Adipose tissue (tissue), 3 donors: ENCODE measurements around the gene TBC1D10A. TPM values are rescaled to one million over a fixed set of nuclear protein-coding genes. Genes with fewer than 3 reads are reported as not detected.

Experiments
- H3K27ac ChIP-seq: one replicate; pipeline ENCODE4 v1.5.1; 2013; ENCODE audit warnings: low read depth, low read length
- WGBS, 3 donors: extraction: QIAGEN DNeasy Blood & Tissue Kit; methylation state at CpG; one replicate each; pipeline ENCODE4 v1.1.7; 2013; 5-methylcytosine and 5-hydroxymethylcytosine counted together
- polyA plus RNA-seq, 3 donors: library from polyadenylated mRNA; stranded (reverse); fragments of 200-250 nt; gene quantifications; one replicate each; pipeline ENCODE4 v1.2.3, GENCODE V29; 2013
- donor health status: healthy with polysubstance abuse.
- donor health status: Bipolar disorder and iron deficiency.
- donor health status: healthy.

Gene TBC1D10A
- polyA plus RNA-seq, 3 donors, result 10.8 to 33.3 (median 17.8) TPM

DNA sequence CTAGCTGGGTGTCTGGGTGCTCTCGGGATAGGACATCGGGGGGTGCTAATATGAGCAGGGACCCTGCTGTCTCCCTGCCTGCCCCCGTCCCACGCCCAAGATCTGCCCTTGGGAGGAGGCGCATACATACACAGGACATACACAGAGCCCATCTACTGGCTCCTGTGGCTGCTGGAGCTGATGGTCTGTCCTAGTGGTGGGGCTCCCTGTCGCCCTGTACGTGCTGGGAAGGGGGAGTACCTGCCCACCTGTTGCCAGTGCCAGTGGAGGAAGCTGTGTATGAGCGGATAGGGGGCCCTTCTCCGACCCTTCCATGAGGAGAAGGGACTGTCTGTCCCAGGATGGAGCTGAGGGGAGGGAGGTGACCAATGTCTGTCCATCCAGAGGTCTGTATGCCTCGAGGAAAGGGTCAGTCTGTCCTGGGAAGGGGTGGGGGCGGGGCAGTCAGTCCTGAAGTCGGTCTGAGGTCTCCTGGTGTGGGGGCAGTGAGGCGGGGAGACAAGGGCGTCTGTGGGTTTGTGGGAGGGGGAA, 952 bp downstream of the TBC1D10A start:
- no peak overlapping the region for H3K27ac ChIP-seq
- 31 to 38% (median 35%) methylated on average over 13 to 14 of the region's 14 CpGs for WGBS, 3 donors

DNA sequence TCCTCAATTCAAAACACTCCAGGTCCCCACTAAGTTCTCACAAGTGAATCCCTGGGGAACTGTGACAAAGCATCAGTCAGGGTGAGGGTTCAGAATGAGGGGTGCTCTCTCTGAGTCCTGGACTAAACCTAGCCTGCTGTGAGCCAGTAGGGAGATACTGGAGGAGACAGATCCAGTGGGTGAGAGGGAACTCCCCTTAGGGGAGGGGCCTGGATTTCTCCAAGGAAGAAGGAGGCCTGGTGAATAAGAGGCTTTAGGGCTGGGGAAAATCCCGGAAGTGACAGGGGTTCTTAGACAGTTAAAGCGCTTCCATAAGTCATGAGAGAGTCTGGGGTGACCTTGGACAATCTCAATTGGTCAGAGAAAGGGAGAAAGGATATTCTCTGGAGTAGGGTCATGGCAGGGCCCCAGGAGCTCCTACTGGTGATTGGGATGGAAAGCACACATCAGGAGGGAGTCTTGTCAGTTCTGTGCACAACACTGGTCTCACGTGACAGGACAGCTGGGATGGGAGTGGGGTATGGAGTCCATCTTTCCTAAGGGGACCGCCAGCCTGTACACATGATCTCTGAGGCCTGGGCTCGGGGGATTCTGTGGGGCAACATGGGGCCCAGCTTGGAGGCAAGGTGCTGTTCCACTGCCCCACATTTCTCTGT, 1.5 kb downstream of the TBC1D10A start:
- 43 to 61% (median 50%) methylated on average over 5 of the region's 5 CpGs for WGBS, 3 donors
- no peak overlapping the region for H3K27ac ChIP-seq

DNA sequence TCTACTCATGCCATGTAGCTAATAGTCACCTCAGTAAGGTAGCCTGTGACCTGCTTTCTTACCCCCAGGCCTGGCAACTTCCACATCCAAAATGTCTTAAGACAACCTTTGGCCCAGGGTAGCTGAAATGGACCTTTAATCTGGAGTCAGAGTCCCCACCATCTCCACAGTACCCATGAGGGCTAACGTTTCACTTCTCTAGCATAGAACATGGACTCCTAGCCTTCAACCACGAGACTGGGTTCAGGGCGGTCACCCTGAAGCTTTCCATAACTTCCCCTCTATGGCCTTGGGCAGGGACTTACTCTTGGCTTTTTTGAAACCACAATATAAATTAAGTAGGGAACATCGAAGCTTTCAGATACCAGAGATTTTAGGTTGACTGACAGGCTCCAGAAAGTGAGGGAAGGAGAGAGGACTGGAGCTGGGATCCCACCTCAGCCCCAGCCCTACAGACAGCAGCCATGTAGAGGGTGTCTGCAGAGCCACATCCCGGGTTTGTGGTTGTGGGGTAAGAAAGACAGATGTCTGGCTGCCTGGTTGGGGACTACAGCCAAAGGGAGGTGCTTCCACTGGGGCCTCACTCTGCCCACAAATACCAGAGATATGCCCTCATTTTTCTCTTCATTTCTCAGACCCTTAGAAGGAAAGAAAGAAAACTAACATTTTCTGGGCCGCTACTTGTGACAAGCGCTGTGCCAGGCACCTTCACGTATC, 2.6 kb downstream of the TBC1D10A start:
- WGBS, 3 donors, result 52 to 53% (median 53%) methylated on average over 8 of the region's 8 CpGs
- no peak overlapping the region for H3K27ac ChIP-seq

DNA sequence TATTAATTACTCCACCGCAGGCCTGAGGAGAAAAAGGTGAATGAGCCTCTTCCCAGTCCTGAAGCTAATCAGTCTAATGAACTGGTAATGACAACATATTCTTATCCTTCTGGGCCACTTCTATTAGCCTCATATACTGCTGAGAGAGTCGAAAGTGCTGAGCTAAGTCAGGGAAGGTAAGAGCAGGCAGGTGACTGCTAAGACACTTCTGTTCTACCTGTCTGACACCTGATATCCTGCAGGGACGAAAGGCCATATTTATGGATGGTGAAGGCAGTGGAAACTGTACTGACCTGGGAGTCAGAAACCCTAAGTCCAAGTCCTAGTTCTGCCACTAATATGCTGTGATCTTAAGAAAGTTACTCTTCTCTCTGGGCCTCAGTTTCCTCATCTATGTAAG, 3.5 kb downstream of the TBC1D10A start:
- 92 to 99% (median 94%) methylated on average over 3 of the region's 3 CpGs for WGBS, 3 donors
- no peak overlapping the region for H3K27ac ChIP-seq

DNA sequence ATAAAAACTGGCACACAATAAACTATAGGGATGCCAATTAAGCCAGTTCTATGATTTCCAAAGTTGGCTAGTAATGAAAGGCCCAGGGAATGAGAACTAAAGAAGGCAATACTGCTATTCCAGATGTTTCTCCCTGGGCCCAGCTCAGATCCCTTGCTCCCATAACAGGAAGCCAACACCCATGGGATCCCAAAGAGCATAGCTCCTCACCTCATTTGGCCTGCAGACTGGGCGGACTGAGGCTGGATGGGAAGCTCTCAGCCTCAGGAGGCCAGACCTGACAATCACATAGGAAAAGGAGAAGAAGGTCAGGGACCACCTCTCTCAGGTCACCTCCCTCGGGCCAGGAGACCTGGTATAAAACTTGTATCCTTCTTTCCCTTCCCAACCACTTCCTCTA, 5.3 kb downstream of the TBC1D10A start:
- no peak overlapping the region for H3K27ac ChIP-seq
- WGBS, 3 donors, result 60 to 85% (median 69%) methylated on average over 2 of the region's 2 CpGs

DNA sequence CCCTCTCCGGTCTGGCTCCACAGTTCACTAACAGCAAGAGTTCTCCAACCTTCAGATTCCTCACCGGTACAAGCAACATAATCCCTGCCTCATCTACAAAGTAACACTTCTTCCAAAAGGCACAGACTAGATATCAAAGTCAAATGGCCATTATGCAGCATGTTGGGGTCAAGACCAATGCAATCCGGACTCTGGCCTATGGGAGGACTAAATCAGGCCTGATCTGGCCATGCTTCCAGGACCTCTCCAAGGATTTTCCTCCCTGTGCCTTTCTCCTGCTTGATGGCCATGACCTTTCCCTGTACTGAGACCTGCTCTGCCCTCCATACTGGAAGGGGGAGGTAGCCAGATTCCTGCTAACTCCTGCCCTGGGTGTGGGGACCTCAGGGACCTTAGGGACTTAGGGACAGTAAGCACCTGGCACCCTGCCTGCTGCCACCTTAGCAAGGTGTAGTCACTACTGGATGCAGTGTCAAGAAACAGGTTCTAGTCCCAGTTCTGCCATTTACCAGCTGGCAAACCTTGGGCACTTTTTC, 6.7 kb downstream of the TBC1D10A start:
- WGBS, 3 donors, result 91 to 96% (median 94%) methylated on average over 3 of the region's 3 CpGs
- H3K27ac ChIP-seq, result no peak overlapping the region

DNA sequence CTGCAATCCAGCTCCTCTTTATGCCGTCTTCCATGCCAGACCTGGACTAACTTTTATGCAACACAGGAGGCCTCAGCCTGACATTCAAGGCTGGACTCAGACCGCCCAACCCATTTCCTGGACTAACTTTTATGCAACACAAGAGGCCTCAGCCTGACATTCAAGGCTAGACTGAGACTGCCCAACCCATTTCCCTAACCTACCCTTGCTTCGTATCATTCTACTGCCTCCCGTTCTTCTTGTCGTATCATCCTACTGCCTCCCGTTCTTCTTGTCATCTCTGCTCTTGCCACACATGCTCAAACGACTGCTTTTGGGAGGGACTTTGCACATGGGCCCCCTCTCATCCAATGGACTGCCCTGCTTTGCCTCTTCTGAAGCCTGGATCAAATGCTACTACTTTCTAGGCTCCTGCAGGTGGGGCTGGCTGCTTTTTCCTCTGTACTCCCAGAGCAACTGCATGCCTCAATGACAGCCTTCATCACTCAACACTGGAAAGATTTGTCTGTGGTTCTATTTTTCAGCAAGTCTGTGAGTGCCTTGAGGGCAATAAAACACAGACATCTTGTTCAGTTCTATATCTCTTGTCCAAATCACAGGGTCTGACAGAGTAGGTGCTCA, 7.8 kb downstream of the TBC1D10A start:
- 52 to 87% (median 56%) methylated on average over 7 of the region's 7 CpGs for WGBS, 3 donors
- no peak overlapping the region for H3K27ac ChIP-seq

DNA sequence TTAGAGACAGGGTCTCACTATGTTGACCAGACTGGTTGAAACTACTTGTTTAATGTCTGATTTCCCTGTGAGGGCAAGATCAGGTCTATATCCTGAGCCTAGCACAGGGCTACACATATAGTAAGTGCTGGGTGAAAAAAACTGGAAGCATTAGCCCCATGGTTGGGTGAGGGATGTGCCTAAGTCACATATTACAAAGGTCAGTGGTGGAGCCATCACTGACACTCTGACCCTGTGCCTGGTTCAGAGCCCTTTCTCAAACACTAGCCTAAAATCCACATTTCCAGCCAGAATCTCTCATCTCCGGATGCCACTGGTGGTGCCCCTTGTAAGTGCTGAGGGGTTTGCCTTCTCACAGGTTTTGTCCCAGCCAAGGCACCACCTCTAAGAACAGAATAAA, 9.0 kb downstream of the TBC1D10A start:
- H3K27ac ChIP-seq, result no peak overlapping the region
- WGBS, 3 donors, result 94 to 100% (median 100%) methylated on average over 1 of the region's 1 CpG

DNA sequence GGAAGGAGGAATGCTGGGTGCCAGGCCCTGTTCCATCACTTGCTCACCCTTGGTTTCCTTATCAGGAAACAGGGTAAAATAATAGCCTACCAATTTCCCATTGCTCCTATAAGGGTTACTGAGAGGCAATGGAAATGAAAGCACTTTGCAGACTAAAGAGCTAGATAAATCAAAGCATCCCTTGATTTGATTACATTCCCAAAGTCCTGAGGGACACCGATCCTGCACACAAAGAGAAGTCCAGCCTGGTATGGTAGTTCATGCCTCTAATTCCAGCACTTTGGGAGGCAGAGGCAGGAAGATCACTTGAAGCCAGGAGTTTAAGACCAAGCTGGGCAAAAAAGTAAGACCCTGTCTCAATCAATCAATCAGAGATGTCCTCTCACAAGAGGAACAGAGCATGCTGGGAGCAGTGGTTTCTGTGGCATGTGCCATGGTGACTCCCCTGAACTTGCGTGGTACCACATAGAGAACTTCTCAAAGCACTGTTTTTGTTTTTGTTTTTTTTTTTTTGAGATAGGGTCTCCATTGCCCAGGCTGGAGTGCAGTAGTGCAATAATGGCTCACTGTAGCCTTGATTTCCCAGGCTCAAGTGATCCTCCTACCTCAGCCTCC, 10.7 kb downstream of the TBC1D10A start:
- WGBS, 3 donors, result 82 to 88% (median 82%) methylated on average over 2 of the region's 2 CpGs
- H3K27ac ChIP-seq, result no peak overlapping the region

DNA sequence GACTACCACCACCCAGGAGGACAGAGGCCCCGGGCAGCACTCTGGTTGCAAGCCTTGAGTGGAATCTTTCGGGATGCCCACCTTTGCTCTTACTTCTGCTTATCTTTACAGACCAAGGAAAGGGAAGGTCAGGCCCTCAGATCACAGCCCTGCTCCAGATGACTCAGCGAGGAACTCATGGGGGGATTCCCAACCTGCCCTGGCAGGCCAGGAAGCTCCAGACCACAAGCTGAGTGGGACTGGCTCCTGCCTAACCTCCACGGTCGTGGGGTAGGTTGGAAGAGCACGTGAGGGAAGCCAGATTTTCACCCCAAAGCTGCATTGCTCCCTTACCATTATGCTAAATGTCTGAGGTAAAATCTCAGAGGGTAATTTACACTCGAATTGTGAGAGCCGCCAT, 11.8 kb downstream of the TBC1D10A start:
- WGBS, 3 donors, result 51 to 85% (median 56%) methylated on average over 8 of the region's 8 CpGs
- H3K27ac ChIP-seq, result no peak overlapping the region

DNA sequence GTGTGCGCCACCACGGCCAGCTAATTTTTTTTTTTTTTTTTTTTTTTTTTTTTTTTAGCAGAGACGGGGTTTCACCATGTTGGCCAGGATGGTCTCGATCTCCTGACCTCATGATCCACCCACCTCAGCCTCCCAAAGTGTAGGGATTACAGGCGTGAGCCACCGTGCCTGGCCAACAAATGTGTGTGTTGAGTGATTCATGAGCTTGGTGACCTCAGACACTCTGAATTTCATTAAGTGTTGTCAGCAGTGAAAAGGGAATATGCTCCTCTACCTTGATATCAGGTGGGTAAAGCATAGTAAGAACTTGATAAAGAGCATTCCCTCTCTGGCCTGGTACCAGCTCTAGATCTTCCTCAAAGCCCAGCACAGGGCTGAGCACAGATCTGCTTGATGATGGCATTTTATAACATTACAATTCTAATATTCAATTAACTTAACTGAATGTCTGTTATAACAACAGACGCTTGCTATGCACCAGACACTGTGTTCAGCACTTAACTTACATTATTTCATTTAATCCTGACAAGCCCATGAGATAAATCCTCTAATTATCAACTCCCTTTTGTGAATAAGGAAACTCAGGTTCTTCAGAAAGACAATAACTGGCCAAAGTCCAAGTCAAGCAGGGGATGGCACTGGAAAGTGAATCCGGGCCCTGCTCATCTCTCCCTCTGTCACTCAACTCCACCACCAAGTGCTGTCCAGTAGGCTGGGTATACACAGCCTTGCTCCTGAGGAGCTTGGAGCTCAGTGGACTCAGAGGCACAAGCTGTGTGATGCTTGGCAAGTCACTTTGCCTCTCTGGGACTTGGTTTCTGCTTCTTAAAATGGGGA, 13.0 kb downstream of the TBC1D10A start:
- no peak overlapping the region for H3K27ac ChIP-seq
- WGBS, 3 donors, result 78 to 88% (median 86%) methylated on average over 6 to 7 of the region's 8 CpGs

DNA sequence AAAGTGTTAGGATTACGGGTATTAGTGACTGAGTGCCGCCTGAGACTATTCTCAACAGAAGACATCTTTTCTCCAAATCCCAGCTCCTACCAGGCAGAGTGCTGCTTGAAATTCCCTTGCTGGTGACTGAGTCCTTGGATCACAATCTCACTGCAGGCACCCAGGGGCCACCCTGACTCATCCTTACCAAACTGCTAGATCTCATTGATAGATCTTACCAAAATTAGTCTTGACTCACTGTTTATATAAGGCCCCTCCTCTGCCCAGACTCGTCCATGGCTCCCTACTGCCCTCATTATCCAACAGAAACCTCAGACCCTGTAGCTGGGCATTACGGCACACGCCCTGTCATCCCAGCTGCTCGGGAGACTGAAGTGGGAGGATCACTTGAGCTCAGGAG, 14.7 kb downstream of the TBC1D10A start:
- no peak overlapping the region for H3K27ac ChIP-seq
- WGBS, 3 donors, result 80 to 90% (median 84%) methylated on average over 6 of the region's 6 CpGs

DNA sequence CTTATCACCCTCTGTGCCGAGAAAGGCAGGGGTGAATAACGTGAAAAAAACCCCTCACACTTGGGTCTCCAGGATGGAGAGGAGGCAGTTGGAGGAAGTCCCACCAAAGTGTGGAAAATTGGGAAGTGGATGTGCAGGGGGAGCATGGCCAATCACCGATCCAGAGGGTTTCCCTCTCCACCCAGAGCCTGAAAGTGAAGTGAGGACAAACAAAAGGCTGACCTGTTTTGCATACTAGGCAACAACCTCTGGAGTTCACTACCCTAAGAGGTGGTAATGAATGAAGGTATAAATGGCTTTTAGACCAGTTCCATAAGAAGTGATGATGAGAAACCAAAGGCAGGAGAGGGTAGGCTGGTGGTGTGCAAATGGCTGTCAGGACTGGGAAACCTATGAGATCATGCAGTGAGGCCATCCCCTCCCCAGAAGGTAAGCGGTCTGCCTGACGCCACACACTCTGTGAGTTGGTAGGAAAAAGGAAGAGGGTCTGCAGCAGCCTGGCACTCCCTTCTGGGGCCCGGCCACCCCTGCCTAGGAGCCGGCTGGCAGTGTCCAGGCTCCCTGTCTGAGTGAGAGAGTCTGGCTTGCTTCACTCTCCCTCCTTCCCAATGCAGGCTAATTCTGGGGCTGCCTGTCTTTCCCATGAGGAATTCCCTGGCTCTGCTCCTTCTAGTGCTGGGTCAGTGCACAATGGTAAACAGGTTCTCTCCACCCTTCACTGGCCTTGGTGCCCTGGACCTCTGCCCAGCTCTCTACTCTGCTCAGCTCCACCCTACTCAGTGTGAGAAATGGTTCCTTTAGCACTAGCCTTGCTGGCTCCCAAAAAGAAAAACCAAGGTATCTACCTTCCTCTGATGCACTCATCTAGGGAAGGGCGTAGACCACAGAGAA, 15.6 kb downstream of the TBC1D10A start:
- WGBS, 3 donors, result 31 to 46% (median 35%) methylated on average over 8 of the region's 8 CpGs

DNA sequence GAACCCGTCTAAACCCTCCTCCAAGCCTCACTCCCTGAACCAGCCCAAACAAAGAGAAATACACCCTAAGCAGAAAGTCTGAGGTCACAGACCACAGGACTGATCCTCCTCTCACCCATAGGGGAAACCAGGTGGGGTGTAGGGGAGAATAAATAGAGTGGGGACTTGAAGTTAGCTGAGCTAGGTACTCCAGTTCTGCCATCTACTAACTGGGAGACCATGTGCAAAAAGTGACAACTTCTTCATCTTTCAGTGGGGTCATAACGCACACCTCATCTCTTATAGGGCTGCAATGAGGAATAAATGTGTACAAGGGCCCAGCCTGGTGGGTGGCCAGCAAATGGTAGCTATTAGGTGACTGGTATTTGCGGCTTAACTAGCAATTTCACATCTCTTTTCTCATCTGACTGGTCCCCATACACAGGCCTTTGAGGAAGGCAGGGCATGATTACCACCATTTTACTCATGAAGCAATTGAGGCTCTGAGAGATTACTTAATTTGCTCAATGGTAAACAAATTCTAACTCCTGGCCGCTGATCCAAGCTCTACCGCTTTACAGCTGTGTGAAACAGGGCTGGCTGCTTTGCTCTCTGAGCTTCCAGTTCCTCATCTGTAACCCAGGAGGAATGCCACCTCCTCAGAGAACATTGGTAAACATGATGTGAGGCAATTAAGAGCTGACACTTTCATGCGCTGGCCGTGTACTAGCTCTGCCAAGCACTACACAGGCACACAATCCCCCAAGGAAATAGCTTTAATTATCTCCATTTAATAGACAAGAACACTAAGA, 16.6 kb downstream of the TBC1D10A start:
- no peak overlapping the region for H3K27ac ChIP-seq
- 47 to 50% (median 48%) methylated on average over 7 of the region's 7 CpGs for WGBS, 3 donors

More for the DNA sequence above, 15.6 kb downstream of the TBC1D10A start:
- peak overlapping the region; percentile 42 for H3K27ac ChIP-seq

DNA sequence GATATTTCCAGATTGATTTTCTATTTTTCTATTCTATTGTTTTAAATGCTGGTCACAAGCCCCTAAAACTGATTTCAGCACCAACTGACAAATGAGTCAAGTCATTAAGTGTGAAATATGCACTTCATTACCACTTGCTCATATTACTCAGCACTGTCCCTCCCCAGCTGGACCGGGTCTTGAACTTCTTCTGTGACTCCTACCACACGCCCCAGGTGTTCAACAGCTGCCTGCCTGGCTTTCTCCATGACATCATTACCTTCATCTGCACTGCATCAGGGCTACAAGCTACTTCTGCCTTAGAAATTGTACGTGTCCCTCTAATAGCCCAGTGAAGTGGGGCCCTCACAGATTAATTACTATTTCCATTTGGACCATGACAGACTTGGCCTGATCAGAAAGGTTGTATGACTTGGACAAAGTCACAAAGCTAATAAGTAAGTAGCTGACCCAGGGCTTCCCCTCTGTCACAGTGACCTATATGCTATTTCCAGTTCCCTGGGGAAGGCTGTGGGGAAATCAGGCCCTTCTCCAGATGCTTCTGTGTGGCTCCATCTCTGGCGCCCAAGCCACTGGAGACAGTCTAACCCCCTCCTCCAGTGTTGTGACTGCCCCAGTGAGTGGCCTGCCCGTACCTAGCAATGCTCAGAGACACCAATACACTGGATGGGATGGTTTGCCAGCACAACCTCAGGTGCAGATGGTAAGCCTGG, 18.1 kb downstream of the TBC1D10A start:
- 54 to 65% (median 62%) methylated on average over 5 of the region's 5 CpGs for WGBS, 3 donors
- no peak overlapping the region for H3K27ac ChIP-seq

DNA sequence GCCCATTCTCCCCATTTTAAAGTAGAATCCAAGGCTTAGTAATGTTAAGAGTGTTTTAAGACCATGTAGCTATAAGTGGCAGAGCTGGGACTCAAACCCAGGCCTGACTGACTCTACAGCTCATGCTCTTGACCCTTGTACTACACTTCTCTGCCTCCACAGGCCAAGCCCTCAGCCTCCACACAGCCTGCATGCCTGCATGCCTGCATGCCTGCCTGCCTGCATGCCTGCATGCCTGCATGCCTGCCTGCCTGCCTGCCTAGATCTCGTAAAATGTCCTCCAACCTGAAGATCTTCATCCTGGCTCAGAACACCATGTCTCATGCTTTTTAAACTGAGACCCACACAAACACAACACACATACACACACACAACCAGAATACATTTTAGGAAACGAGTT, 18.6 kb downstream of the TBC1D10A start:
- 73 to 84% (median 81%) methylated on average over 2 of the region's 2 CpGs for WGBS, 3 donors
- H3K27ac ChIP-seq, result no peak overlapping the region
